Measurements from ENCODE around the gene CD300H. TPM values are rescaled to one million over a fixed set of nuclear protein-coding genes. Genes with fewer than 3 reads are reported as not detected.

Gene CD300H
- total RNA-seq, 4 donors from 2014 or later = not detected

DNA sequence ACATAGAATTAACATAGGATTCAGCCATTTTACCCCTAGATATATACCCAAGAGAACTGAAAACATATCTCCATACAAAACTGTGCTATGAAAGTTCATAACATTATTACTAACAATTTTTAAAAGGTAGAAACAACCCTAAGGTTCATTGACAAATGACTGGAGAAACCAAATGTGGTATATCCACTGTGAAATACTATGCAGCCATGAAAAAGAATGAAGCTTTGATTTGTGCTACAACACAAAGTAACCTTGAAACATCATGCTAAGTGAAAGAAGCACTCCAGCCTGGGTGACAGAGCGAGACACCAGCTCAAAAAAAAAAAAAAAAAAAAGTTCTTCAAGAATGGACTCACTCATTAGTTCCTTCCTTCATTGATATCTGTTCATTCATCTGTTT is 24.2 kb upstream of the CD300H start:
- WGBS, 2 donors = 46 to 77% methylated on average over 1 of the region's 1 CpG
- Histone ChIP-seq H3K36me3 (no peaks in the 10 kb centered on the region), H3K4me3 (no peak overlapping the region), H3K9me3 (no peaks in the 10 kb centered on the region), H3K4me1 (no peaks in the 10 kb centered on the region), H3K27me3 (peaks cover 0 to 69% (median 0%) of the 10 kb centered on the region in 4 donors), H3K27ac (no peak overlapping the region)
- no peak for DNase-seq
- intact Hi-C loops (cut with DNase I) = no loop called here
- TF ChIP-seq POLR2A (IDR thresholded peaks at IDR 0.05) = no peak
- TF ChIP-seq, protein P1, sequence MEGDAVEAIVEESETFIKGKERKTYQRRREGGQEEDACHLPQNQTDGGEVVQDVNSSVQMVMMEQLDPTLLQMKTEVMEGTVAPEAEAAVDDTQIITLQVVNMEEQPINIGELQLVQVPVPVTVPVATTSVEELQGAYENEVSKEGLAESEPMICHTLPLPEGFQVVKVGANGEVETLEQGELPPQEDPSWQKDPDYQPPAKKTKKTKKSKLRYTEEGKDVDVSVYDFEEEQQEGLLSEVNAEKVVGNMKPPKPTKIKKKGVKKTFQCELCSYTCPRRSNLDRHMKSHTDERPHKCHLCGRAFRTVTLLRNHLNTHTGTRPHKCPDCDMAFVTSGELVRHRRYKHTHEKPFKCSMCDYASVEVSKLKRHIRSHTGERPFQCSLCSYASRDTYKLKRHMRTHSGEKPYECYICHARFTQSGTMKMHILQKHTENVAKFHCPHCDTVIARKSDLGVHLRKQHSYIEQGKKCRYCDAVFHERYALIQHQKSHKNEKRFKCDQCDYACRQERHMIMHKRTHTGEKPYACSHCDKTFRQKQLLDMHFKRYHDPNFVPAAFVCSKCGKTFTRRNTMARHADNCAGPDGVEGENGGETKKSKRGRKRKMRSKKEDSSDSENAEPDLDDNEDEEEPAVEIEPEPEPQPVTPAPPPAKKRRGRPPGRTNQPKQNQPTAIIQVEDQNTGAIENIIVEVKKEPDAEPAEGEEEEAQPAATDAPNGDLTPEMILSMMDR (IDR thresholded peaks at IDR 0.05) = no peak

- H3K9me3 ChIP-seq = peaks cover 0 to 4% (median 0%) of the 10 kb centered on the region in 3 donors
- DNase-seq = no peak
- 48 to 59% methylated on average over 5 of the region's 5 CpGs for WGBS, 2 donors
- peaks cover 0 to 48% (median 0%) of the 10 kb centered on the region in 4 donors for H3K27me3 ChIP-seq
- peaks cover 0 to 8% (median 0%) of the 10 kb centered on the region in 3 donors for H3K4me1 ChIP-seq
- H3K4me3 ChIP-seq = no peak overlapping the region
- intact Hi-C loops (cut with DNase I) = no loop called here
- TF ChIP-seq POLR2A (IDR thresholded peaks at IDR 0.05) = no peak
- TF ChIP-seq, protein P1 (IDR thresholded peaks at IDR 0.05) = no peak
- no peaks in the 10 kb centered on the region for H3K36me3 ChIP-seq
- H3K27ac ChIP-seq = no peak overlapping the region
Observed at GRCh38 chr17:74585711-74586110, 18.4 kb upstream of the CD300H start.

GRCh38 chr17:74584292-74585060 is 17.2 kb upstream of the CD300H start:
- H3K4me3 ChIP-seq = no peak overlapping the region
- intact Hi-C loops (cut with DNase I) = no loop called here

DNA sequence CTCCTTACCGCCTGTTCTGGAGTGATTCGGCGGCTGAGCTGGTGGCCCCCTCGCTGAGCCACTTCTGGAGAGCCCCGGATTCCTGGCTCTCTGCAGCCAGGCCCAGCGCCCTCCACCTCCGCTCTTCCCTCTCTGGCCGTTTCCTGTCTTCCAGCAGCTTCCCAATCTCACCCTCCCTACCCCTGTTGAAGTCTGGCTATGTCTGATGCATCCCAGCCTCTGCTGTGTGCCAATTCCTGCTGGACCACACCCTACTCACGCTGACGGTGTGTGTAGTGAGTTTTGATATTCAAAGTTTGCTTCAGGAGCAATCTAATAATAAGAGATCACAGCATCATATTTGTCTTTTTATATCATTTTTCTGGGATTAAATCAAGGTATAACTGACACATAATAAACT is 15.3 kb upstream of the CD300H start:
- 57 to 71% methylated on average over 10 of the region's 10 CpGs for WGBS, 2 donors
- intact Hi-C loops (cut with DNase I) = no loop called here
- H3K4me3 ChIP-seq = no peak overlapping the region

More at GRCh38 chr17:74584292-74585060, 17.2 kb upstream of the CD300H start:
- TF ChIP-seq, protein P1 (IDR thresholded peaks at IDR 0.05) = no peak
- no peak for TF ChIP-seq POLR2A (IDR thresholded peaks at IDR 0.05)
- no peak for DNase-seq
- peaks cover 0 to 4% (median 0%) of the 10 kb centered on the region in 3 donors for H3K9me3 ChIP-seq
- no peak overlapping the region for H3K27ac ChIP-seq
- whole genome bisulfite sequencing, 2 donors = 65% methylated on average over 12 to 14 of the region's 14 CpGs
- peaks cover 0 to 8% (median 0%) of the 10 kb centered on the region in 3 donors for H3K4me1 ChIP-seq
- H3K27me3 ChIP-seq = peaks cover 0 to 43% (median 0%) of the 10 kb centered on the region in 4 donors
- no peaks in the 10 kb centered on the region for H3K36me3 ChIP-seq

GRCh38 chr17:74579900-74580299 is 12.6 kb upstream of the CD300H start:
- H3K9me3 ChIP-seq = peaks cover 0 to 3% (median 0%) of the 10 kb centered on the region in 3 donors
- H3K4me1 ChIP-seq = peaks cover 0 to 5% (median 0%) of the 10 kb centered on the region in 3 donors
- DNase-seq = no peak
- H3K4me3 ChIP-seq = no peak overlapping the region
- intact Hi-C loops (cut with DNase I) = no loop called here
- 62 to 67% methylated on average over 4 to 5 of the region's 7 CpGs for WGBS, 2 donors
- no peaks in the 10 kb centered on the region for H3K36me3 ChIP-seq
- no peak for TF ChIP-seq POLR2A (IDR thresholded peaks at IDR 0.05)
- TF ChIP-seq, protein P1 (IDR thresholded peaks at IDR 0.05) = no peak
- H3K27me3 ChIP-seq = peaks cover 0 to 21% (median 0%) of the 10 kb centered on the region in 4 donors
- H3K27ac ChIP-seq = no peak overlapping the region

More for the DNA sequence above, 15.3 kb upstream of the CD300H start:
- DNase-seq = no peak
- no peak for TF ChIP-seq POLR2A (IDR thresholded peaks at IDR 0.05)
- Histone ChIP-seq H3K36me3 (no peaks in the 10 kb centered on the region), H3K27ac (no peak overlapping the region), H3K4me1 (peaks cover 0 to 8% (median 0%) of the 10 kb centered on the region in 3 donors), H3K9me3 (peaks cover 0 to 4% (median 0%) of the 10 kb centered on the region in 3 donors), H3K27me3 (peaks cover 0 to 27% (median 0%) of the 10 kb centered on the region in 4 donors)
